HG02970 (cell line): Measurements from ENCODE around the gene FRRS1L.

Source experiments
- ATAC-seq: cut with Tn5 transposase; IDR thresholded peaks from one replicate; pipeline ENCODE4 v1.9.1; 2021; ENCODE audit warnings: mild to moderate bottlenecking, moderate library complexity, moderate number of reproducible peaks; ENCODE audit not compliant: unreplicated experiment, low FRiP score

Gene FRRS1L

DNA sequence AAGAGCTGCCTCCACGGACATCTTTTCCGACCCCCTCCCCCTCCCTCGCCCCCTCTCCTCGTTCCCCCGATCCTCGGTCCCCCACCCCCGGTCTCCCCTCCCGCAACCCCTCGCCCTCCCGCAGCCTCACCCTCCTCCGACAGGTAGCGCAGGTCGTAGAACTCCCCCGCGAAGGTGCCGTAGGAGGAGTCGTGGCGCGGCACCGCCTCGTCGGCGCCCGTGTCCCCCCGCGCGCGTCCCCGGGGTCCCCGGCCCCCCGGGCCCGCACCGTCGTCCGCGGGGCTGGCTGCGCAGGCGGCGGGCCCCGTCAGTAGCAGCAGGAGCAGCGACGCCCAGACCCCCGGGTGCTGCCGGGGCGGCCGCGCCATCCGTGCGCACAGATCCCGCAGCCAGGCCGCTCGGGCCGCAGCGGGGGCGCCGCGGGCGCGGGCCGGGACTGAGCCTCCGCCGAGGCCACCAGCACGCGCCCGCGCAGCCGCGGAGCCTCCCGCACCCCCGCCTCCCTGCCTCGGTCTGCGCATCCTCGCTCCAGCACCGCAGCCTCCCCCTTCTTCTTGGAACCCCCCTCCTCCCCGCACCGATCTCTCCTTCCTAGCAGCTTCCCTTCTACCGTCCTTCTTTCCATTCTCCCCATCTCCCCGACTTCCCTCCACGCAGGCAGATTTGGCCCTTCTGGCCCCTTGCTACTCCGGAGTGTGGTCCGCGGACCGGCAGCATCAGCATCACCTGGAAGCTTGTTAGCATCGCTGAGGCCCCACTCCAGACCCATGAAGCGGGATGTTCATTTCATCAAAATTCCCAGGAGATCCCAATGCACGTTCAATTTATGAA lies at the start of gene FRRS1L:
TSS of gene FRRS1L (minus strand) at position 479 of the 831 bp plus-strand sequence. CDS start at position 368, 111 bp downstream.
- ATAC-seq: no peak

- ATAC-seq: no peak
Observed at GRCh38 chr9:109214414-109214813, 47.4 kb upstream of the FRRS1L start.

DNA sequence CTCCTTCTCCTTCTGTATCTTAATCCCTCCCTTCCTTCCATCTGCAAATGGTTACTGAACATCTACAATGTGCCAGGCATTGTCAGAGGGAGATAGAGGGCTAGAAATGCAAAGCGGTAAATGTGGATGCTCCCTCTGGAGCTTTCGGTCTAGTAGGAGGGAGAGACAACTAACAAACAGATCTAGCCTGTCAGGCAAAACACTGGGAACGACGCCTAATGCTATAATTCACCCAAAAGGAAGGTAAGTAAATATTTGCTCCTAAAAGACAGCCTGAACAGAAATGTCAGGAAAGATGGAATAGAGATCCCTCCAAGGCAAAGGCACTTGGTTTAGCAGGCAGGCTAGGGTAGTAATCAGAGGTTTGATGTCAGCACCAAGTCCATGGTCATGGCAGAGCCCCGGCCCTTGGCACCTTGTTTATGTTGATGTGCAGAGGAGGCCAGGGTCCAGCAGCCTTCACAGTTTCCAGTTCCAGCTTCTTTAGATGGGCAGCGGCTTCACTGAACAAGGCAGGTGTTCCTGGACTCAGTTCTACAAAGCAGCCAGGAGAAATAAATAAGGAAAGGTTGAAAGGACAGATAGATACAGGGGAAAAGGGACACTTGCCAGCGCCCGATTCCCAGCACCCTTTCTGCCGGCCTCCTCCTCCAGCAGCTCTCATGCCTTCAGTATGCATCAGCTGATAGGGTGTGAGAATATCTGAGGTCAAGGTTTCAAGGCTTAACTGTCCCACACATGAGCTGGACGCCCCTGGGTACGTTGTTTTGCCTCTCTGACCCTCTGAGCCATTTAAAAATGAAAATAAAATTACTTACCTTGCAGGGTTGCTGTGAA lies 46.5 kb upstream of the FRRS1L start:
- ATAC-seq: no peak

- no peak for ATAC-seq
Observed at GRCh38 chr9:109212768-109213167, 45.7 kb upstream of the FRRS1L start.

- no peak for ATAC-seq
Observed at GRCh38 chr9:109206670-109207069, 39.6 kb upstream of the FRRS1L start.

GRCh38 chr9:109205526-109205925 lies 38.5 kb upstream of the FRRS1L start:
- no peak for ATAC-seq

DNA sequence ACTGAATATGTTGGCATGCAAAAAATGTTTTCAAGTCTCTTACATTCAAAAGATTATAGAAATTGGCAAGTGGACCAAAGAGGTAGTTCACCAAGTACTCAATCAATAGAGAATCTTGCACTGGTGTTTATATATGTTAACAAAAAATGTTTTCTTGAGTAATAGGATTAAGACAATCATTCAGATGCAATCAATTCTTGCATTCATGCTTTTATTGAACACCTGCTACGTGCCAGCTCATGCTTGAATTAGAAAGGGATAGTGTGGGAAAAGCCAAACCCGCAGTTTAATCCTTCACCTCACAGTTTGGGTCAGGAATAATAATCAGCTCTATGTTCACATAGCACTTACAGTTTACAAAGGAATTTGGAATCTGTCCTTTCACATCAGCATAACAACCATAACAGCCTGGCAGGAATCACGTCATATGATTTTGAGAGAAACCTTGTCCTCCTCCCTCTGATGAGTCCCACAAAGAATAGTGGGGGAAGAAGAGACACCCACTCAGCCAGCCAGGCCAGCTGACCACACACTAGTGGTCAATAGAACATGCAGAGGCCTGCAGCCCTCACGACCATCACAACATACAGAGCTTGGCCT lies 36.8 kb upstream of the FRRS1L start:
- no peak for ATAC-seq

DNA sequence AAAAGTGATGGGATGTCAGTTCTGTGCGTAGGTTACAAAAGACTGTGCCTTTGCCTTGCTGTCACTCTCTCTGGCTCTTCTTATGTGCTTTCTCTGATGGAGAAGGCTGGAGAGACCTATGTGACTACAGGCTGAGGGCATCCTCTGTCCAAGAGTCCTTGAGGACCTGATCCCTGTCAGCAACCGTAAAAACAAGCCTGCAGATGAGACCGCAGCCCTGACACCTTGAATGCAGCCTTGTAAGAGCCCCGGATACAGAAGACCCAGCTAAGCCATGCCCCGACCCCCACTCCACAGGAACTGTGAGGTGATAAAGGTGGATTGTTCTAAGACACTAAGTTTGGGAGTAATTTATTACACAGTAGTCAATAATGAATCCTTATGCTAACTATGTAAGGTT lies 32.6 kb upstream of the FRRS1L start:
- no peak for ATAC-seq

GRCh38 chr9:109198736-109199382 lies 31.8 kb upstream of the FRRS1L start:
- no peak for ATAC-seq

DNA sequence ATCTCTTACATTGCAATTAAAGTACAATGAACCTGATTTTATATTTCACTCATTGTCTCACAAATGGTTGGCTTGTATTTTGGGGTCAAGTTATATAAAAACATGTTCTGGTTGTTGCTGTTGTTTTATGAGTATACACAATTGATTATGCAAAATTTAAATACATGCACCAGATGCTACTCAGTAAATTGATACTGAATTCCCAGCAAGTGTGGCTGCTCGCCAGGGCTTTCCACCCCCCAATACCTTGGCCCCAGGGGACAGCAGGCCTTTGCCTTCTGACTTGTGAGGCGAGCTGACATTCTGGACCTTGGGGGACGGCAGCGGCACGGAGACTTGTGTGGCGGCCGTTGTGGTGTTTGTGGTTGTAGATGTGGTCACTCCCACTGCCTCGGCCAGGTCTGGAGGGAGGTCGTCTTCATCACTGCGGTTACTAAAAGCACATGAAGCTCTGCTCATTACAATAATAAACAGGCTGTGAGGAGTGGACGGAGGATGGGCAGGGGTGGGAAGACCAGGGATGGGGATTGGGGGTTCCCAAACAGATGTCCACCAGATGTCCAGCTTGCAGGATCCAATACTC lies 27.0 kb upstream of the FRRS1L start:
- ATAC-seq: no peak

- ATAC-seq: no peak
Observed at GRCh38 chr9:109192732-109193361, 25.8 kb upstream of the FRRS1L start.

GRCh38 chr9:109191746-109192145 lies 24.7 kb upstream of the FRRS1L start:
- ATAC-seq: no peak

DNA sequence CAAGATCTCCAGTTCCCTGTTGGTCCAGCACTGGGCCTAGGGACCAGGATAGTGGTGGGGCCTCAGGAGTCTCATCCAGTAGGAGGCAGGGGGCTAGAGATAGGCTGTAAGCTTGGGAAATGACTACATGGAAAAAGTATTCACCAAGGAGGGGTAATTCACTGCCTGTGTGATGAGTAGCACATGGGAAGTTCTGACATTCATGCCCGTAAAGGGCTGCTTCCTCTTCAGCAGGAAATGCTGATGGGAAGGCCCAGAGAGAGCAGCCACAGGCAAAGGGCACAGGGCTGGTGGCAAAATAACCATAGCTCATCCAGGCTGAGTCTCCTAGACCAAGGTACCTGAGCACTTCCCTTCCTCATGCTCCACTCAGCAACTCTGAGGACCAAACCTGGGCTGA lies 23.1 kb upstream of the FRRS1L start:
- no peak for ATAC-seq

- no peak for ATAC-seq
Observed at GRCh38 chr9:109186857-109187520, 19.9 kb upstream of the FRRS1L start.

DNA sequence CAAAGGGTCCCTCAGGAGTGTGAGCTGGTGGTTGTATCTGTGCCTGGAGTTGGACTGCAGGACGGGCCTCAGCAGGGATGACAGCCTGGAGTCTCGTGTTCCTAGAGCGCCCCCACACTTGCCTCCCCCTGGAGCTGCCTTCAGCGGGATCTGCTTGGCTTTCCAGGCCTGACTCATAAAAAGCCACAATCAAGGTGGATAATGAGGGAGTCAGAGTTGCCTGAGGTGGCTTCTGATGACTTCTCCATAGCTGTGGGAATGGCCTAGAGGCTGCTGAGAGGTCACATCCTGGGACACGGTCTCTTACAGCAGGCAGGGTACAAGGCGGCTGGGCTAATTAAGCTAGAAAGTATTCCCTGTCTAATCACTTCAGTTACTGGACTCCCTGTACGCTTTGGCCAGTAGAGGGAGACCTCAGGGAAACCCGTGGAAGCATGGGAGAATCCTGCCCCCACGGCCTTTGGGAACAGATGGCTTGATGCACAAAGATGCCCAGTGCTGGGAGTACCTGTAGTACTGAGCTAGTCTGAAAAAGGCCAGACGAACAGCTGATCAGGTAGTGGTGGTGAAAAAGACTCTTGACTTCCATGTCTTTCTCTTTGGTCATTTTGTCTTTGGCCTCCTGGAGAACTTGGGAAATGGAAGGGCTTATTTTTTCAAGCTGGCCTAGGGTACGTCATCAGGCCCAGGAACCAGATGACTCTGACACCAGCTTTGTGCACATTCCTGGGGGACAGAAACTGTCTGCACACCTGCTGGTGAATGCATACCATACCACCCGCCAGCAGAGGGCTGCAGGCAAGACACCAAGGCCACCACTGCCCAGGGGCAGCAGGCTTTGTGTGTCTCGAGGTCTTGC lies 16.1 kb upstream of the FRRS1L start:
- ATAC-seq: no peak

DNA sequence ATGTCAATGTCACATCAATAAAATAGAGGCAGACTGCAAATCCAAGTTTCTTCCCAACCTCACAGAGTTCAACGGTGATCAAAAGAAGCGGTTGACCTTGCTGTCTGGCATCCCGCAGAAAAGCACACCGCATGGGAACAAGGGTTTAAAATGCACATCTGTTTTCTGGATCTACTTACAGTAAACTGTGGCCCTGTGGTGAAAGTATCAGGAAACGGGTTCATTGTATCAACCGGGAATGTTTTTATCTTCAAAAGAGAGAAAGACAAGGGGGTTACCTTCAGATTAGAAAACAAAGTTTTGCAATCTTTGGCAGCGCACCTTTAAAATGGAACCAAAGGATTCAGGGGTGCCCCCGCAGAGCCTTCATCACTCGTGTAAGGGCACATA lies 15.5 kb upstream of the FRRS1L start:
- ATAC-seq: no peak

- no peak for ATAC-seq
Observed at GRCh38 chr9:109181284-109181683, 14.2 kb upstream of the FRRS1L start.

DNA sequence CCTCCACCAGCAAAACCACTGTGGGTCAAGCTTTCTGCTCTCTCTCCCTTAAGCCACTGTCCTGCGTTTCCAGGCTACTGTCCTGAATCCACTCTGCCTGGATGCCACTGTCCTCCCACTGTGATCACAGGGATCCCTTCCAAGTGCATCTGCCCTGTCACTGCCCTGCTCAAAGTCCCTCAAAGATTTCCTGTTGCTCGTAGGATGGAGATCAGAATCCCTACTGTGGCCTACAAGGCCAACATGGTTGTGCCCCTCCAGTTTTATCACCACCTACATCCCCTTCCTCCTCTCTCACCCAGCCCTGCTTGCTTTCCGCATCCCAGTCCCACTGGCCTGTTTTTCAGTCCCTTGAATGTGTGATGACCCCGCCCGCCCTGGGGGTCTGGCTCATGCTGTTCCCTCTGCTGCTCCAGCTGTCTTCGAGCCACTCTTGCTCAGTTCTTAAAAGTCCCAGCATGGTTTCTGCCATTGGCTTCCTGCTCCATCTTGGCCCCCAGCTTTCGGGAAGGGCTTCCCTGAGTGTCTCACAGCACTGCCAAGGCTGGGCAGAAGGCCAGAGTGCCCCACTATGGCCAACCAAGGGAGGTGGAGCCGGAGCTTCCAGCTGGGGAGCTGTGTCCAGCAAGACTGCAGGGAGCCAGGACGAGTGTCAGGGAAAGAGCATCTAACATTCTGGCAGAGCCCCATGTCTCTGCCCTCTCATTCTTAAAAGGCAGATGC lies 12.9 kb upstream of the FRRS1L start:
- no peak for ATAC-seq
